Fibroblast of lung (primary cell): ENCODE measurements around the gene CTTNBP2NL. TPM values are rescaled to one million over a fixed set of nuclear protein-coding genes. Genes with fewer than 3 reads are reported as not detected.
"Not testable (repeated sequence)": the region's sequence is repeated elsewhere in the genome, so short reads cannot be mapped to it uniquely, and the experiment has no call there.

Experiments used
- DNase-seq, 2 donors: peaks; one replicate each; pipeline versions ENCODE4 v3.0.0 to v3.0.0-alpha.2; 2010; ENCODE audit warnings: low read depth in 2 of 2
- H2AFZ ChIP-seq: 2 replicates; pipeline ENCODE4 v1.5.1; 2012; ENCODE audit warnings: low read length, control low read depth, inconsistent platforms
- H3K27ac ChIP-seq: 2 replicates; pipeline ENCODE4 v1.5.1; 2011; ENCODE audit warnings: low read length, control low read depth; ENCODE audit not compliant: insufficient read depth
- H3K27me3 ChIP-seq: 2 replicates; pipeline ENCODE4 v1.5.1; 2011; ENCODE audit warnings: mild to moderate bottlenecking, low read length; ENCODE audit not compliant: control insufficient read depth, insufficient read depth
- H3K36me3 ChIP-seq: 2 replicates; pipeline ENCODE4 v1.5.1; 2011; ENCODE audit warnings: low read length; ENCODE audit not compliant: control insufficient read depth, insufficient read depth
- H3K4me1 ChIP-seq: 2 replicates; pipeline ENCODE4 v1.5.1; 2011; ENCODE audit warnings: low read length; ENCODE audit not compliant: control insufficient read depth, insufficient read depth; ENCODE audit errors: extremely low read depth
- H3K4me2 ChIP-seq: 2 replicates; pipeline ENCODE4 v1.5.1; 2011; ENCODE audit warnings: low read length, control low read depth; ENCODE audit not compliant: insufficient read depth; ENCODE audit errors: extremely low read depth
- H3K4me3 ChIP-seq, 4 experiments: fragments of 200-600 bp in 1 of 4; sonication (generic) in 1 of 4; replicated peaks in 1 of 4; 2 replicates each; pipeline ENCODE4 v1.5.1; 2011 to 2016; ENCODE audit warnings: low read length in 4 of 4, low read depth in 3 of 4, mild to moderate bottlenecking in 3 of 4, control low read depth in 2 of 4, inconsistent platforms in 1 of 4, mixed read lengths in 1 of 4; ENCODE audit not compliant: insufficient read depth in 1 of 4; ENCODE audit errors: control extremely low read depth in 1 of 4
- H3K79me2 ChIP-seq: 2 replicates; pipeline ENCODE4 v1.5.1; 2012; ENCODE audit warnings: mild to moderate bottlenecking, low read length, inconsistent platforms; ENCODE audit not compliant: control insufficient read depth, insufficient read depth
- H3K9ac ChIP-seq: 2 replicates; pipeline ENCODE4 v1.5.1; 2011; ENCODE audit warnings: mild to moderate bottlenecking, low read length, control low read depth; ENCODE audit not compliant: insufficient read depth
- H3K9me3 ChIP-seq: 2 replicates; pipeline ENCODE4 v1.5.1; 2012; ENCODE audit warnings: low read depth, low read length; ENCODE audit not compliant: control insufficient read depth, insufficient read depth
- H4K20me1 ChIP-seq: 2 replicates; pipeline ENCODE4 v1.5.1; 2011; ENCODE audit warnings: low read length; ENCODE audit not compliant: control insufficient read depth, insufficient read depth; ENCODE audit errors: extremely low read depth
- CTCF ChIP-seq, 2 donors: IDR thresholded peaks in 1 of 2; conservative IDR thresholded peaks in 1 of 2; 1 replicate in 1 of 2; 2 replicates in 1 of 2; pipeline ENCODE4 v1.5.1; 2011 to 2012; ENCODE audit warnings: low read length in 2 of 2, control low read depth in 1 of 2, inconsistent platforms in 1 of 2, low read depth in 1 of 2, mild to moderate bottlenecking in 1 of 2
- EZH2 ChIP-seq: IDR thresholded peaks from 2 replicates; pipeline ENCODE4 v1.5.1; 2012; ENCODE audit warnings: low read length, control low read depth, mild to moderate bottlenecking; ENCODE audit errors: missing control alignments
- polyA plus RNA-seq, 2 donors: library from polyadenylated mRNA; depleted of rRNA in 1 of 2; stranded (reverse) in 1 of 2; unstranded in 1 of 2; fragments of >200 nt; gene quantifications; 2 replicates each; pipeline ENCODE4 v1.2.1, GENCODE V29; 2011 to 2012; ENCODE audit warnings: missing spikeins in 1 of 2
- total RNA-seq: library from RNA; depleted of rRNA; stranded (reverse); fragments of >200 nt; gene quantifications from 2 replicates; pipeline ENCODE4 v1.2.1, GENCODE V29; 2014

CTTNBP2NL gene
- total and polyA plus RNA-seq, 2 donors (not counting 1 experiment from before 2014, with no cell fraction given): 18.5 to 26.8 TPM

DNA sequence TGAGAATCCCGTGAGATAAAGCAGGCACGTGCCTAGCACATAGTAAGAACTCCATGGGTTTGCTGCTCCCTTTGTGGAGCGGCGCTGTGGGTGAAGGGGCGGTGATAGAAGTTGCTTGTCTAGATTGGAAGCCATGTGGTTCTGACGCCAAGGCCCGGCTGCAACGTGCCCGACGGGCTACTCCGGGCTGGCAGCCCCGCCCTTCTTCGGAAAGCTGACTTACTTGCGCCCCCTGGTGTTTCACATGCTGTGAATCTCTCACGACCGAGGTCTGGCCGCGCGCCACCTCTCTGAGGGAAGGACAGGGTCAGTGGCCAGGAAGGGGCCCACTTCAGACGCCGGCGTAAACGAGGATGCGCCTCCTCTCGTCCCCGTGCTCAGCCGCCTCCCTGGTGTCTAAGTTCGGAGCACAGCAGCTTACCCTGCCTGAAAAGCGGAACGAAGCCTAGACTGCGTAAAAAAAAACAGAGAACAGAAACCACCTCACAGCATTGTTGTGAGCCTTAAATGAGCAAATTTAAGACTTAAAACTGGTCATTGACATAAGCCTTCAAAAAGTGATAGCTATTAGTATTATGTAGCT is 70.2 kb downstream of the CTTNBP2NL start:
- Histone ChIP-seq H3K4me3 (peak overlapping the region; percentile 10 to 53 (median 33)), H3K36me3 (no peaks in the 10 kb centered on the region), H3K4me1 (peaks cover 13% of the 10 kb centered on the region), H3K9ac (peak overlapping the region; percentile 63), H3K9me3 (no peaks in the 10 kb centered on the region), H3K79me2 (no peaks in the 10 kb centered on the region), H2AFZ (peak overlapping the region; percentile 51), H3K4me2 (peak overlapping the region; percentile 96), H3K27ac (peak overlapping the region; percentile 50), H4K20me1 (no peaks in the 10 kb centered on the region), H3K27me3 (no peaks in the 10 kb centered on the region)
- TF ChIP-seq CTCF (conservative IDR thresholded peaks at IDR 0.05 in 1 of 2, IDR thresholded peaks at IDR 0.05 in 1 of 2; ENCODE audit: low read depth in 1 of 2, low read length in 2 of 2) (peak; percentile 67), EZH2 (no peak)
- DNase-seq: peak; percentile 91 to 97

DNA sequence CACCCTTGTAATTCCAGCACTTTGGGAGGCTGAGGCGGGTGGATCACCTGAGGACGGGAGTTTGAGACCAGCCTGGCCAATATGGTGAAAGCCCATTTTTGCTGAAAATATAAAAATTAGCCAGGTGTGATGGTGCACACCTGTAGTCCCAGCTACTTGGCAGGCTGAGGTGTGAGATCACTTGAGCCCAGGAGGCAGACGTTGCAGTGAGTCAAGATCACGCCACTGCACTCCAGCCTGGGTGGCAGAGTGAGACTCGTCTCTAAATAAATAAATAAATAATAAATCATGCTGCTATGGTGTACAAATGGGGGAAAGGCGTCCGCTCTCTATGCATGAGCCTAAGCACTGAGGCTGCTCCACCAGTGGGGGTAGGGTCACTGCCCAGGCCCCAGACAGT is 74.3 kb downstream of the CTTNBP2NL start:
- not testable (repeated sequence) for H3K9ac ChIP-seq, H3K9me3 ChIP-seq, H3K4me1 ChIP-seq, H3K4me2 ChIP-seq, H3K4me3 ChIP-seq, H3K27ac ChIP-seq, H2AFZ ChIP-seq, DNase-seq, H3K79me2 ChIP-seq, H3K27me3 ChIP-seq, H3K36me3 ChIP-seq, H4K20me1 ChIP-seq

DNA sequence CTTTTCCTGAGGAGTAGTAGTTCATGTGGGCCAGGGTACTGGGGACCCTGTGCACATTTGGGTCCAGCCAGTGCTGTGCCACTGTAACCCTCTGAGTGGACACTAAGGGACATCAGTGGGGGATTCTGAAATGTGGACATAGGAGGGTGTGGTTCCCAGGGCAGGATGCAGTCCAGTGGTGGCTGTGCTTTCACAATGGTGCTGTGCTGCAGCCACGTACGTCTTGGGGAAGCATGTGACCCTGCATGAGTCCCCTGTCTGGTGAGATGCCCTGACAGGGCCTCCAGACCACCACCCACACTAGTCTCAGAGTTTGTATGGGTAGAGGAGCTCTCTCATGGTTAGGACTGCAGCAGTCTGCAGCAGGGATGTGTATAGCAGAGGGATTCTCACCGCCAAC is 75.0 kb downstream of the CTTNBP2NL start:
- Histone ChIP-seq H3K27me3 (no peaks in the 10 kb centered on the region), H3K9me3 (no peaks in the 10 kb centered on the region), H4K20me1 (no peaks in the 10 kb centered on the region), H3K4me3 (no peak overlapping the region), H3K27ac (no peak overlapping the region), H3K4me2 (no peak overlapping the region), H3K79me2 (no peaks in the 10 kb centered on the region), H2AFZ (no peak overlapping the region), H3K4me1 (peaks cover 4% of the 10 kb centered on the region), H3K36me3 (no peaks in the 10 kb centered on the region), H3K9ac (no peak overlapping the region)
- TF ChIP-seq EZH2 (no peak), CTCF (conservative IDR thresholded peaks at IDR 0.05 in 1 of 2, IDR thresholded peaks at IDR 0.05 in 1 of 2; ENCODE audit: low read depth in 1 of 2, low read length in 2 of 2) (no peak)
- DNase-seq: no peak
